MCF 10A (cell line): Measurements from ENCODE around the gene SAMSN1. TPM values are rescaled to one million over a fixed set of nuclear protein-coding genes. Genes with fewer than 3 reads are reported as not detected.

ENCODE experiments used
- BruUV-seq: library from RNA; stranded (reverse); fragments of 400-500 nt; replicated peaks from 2 replicates; lab custom pipeline; 2021; lab: Mats Ljungman, UMichigan
- CTCF ChIA-PET: fragments of 300-600 bp; sonication (Branson Sonifier 250); formaldehyde crosslinking; extraction: SDS; loops from one replicate; lab custom pipeline; 2021; ENCODE audit warnings: antibody characterized with exemption, inconsistent platforms; lab: Yijun Ruan, JAX
- POLR2A ChIA-PET: fragments of 300-600, 350-650 bp; sonication (Branson Sonifier 250); formaldehyde crosslinking; extraction: SDS; loops from one replicate; lab custom pipeline; 2020; ENCODE audit warnings: antibody characterized with exemption, inconsistent platforms; lab: Yijun Ruan, JAX
- DNase-seq: peaks from one replicate; pipeline ENCODE4 v3.0.0-alpha.2; 2018; ENCODE audit not compliant: unreplicated experiment
- H3K27ac Mint-ChIP-seq: one replicate; pipeline ENCODE4 v1.8.0; 2022; ENCODE audit warnings: mild to moderate bottlenecking, low read depth, mixed read lengths; ENCODE audit not compliant: unreplicated experiment
- H3K27me3 Mint-ChIP-seq: one replicate; pipeline ENCODE4 v1.8.0; 2022; ENCODE audit warnings: mixed read lengths; ENCODE audit not compliant: insufficient read depth, unreplicated experiment
- H3K36me3 Mint-ChIP-seq: one replicate; pipeline ENCODE4 v1.8.0; 2022; ENCODE audit warnings: mild to moderate bottlenecking, moderate library complexity, mixed read lengths; ENCODE audit not compliant: insufficient read depth, unreplicated experiment
- H3K4me1 Mint-ChIP-seq: one replicate; pipeline ENCODE4 v1.8.0; 2022; ENCODE audit warnings: mixed read lengths; ENCODE audit not compliant: insufficient read depth, unreplicated experiment
- H3K4me3 Mint-ChIP-seq: one replicate; pipeline ENCODE4 v1.8.0; 2022; ENCODE audit warnings: mild to moderate bottlenecking, moderate library complexity, mixed read lengths; ENCODE audit not compliant: unreplicated experiment
- H3K9me3 Mint-ChIP-seq: one replicate; pipeline ENCODE4 v1.8.0; 2022; ENCODE audit warnings: mixed read lengths; ENCODE audit not compliant: unreplicated experiment
- intact Hi-C: fragments of 100-400 bp; cut with micrococcal nuclease; formaldehyde crosslinking; loops from 2 replicates; pipeline ENCODE4 v1.14.1; 2022
- total RNA-seq: library from RNA; stranded (reverse); gene quantifications from 2 replicates; pipeline ENCODE4 v1.2.3, GENCODE V29; 2022
- TF ChIP-seq, protein P1 (sequence below): fragments of 200-600 bp; IDR thresholded peaks from one replicate; pipeline ENCODE4 v1.8.0; 2022; ENCODE audit warnings: antibody characterized with exemption, mild to moderate bottlenecking; ENCODE audit not compliant: unreplicated experiment

SAMSN1 gene
- total RNA-seq, 1 experiment from 2014 or later = 2.3 TPM

DNA sequence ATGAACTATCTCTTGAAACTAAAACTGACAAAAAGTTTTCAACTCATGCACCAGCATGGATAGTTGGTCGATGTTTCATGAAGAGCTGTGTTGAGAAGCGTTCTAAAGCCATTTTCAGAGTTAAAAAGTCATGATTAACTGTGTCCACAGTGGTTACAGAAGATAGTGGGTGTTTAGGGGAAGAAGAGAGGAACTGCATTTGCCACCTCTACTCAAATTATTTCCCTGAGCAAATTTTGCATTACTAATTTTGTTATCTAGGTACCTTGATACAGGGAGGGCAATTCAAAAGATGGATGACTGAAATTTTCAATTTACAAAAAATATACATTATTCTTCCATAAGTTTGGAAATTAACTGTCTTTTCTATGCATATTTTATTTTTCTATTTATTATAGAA lies 15.5 kb downstream of the SAMSN1 start:
- TF ChIP-seq, protein P1, sequence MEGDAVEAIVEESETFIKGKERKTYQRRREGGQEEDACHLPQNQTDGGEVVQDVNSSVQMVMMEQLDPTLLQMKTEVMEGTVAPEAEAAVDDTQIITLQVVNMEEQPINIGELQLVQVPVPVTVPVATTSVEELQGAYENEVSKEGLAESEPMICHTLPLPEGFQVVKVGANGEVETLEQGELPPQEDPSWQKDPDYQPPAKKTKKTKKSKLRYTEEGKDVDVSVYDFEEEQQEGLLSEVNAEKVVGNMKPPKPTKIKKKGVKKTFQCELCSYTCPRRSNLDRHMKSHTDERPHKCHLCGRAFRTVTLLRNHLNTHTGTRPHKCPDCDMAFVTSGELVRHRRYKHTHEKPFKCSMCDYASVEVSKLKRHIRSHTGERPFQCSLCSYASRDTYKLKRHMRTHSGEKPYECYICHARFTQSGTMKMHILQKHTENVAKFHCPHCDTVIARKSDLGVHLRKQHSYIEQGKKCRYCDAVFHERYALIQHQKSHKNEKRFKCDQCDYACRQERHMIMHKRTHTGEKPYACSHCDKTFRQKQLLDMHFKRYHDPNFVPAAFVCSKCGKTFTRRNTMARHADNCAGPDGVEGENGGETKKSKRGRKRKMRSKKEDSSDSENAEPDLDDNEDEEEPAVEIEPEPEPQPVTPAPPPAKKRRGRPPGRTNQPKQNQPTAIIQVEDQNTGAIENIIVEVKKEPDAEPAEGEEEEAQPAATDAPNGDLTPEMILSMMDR = no peak
- Mint-ChIP-seq H3K4me1 (peaks cover 31% of the 10 kb centered on the region), H3K36me3 (no peaks in the 10 kb centered on the region), H3K4me3 (no peak overlapping the region), H3K27ac (no peak overlapping the region), H3K27me3 (no peaks in the 10 kb centered on the region), H3K9me3 (peaks cover 13% of the 10 kb centered on the region)
- POLR2A ChIA-PET = no interaction called here
- no peak for DNase-seq
- no TSS peak for BruUV-seq
- CTCF ChIA-PET = interaction anchor here (0.6 kb wide), 1 partner anchor 358 kb away, joined by 4 read pairs; no protein-coding TSS in a partner anchor
- intact Hi-C loops = loop anchor here (5.0 kb wide), 1 partner anchor 148 kb away; the partner anchor contains the start of gene HSPA13

DNA sequence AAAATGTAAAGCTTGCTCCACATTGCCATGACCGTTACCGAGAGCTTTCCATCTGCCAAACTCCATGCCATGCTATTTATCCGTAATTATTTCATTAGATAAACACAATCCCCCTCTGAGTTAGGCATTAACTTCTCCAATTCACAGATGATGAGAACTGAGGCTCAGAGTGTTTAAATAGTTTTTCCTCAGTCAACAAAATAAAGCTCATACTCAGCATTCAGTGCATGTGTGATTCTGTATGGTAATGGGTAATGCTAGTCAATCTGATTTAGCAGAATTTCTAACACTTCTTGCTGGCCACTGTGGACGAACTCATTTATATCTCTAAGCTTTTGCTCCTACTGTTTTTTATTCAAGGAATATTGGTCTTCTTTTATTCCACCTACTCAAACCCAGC lies 17.3 kb downstream of the SAMSN1 start:
- H3K4me1 Mint-ChIP-seq = peaks cover 15% of the 10 kb centered on the region
- no peak for DNase-seq
- intact Hi-C loops = no loop called here
- TF ChIP-seq, protein P1 = no peak
- H3K4me3 Mint-ChIP-seq = no peak overlapping the region
- H3K27ac Mint-ChIP-seq = no peak overlapping the region
- H3K36me3 Mint-ChIP-seq = peaks cover 6% of the 10 kb centered on the region
- BruUV-seq = no TSS peak
- H3K27me3 Mint-ChIP-seq = no peaks in the 10 kb centered on the region
- ChIA-PET POLR2A (no interaction called here), CTCF (interaction anchor here (0.7 to 1.0 kb wide), 2 partner anchors 12 to 209 kb away, joined by 3 to 4 read pairs; no protein-coding TSS in a partner anchor)
- peaks cover 5% of the 10 kb centered on the region for H3K9me3 Mint-ChIP-seq

DNA sequence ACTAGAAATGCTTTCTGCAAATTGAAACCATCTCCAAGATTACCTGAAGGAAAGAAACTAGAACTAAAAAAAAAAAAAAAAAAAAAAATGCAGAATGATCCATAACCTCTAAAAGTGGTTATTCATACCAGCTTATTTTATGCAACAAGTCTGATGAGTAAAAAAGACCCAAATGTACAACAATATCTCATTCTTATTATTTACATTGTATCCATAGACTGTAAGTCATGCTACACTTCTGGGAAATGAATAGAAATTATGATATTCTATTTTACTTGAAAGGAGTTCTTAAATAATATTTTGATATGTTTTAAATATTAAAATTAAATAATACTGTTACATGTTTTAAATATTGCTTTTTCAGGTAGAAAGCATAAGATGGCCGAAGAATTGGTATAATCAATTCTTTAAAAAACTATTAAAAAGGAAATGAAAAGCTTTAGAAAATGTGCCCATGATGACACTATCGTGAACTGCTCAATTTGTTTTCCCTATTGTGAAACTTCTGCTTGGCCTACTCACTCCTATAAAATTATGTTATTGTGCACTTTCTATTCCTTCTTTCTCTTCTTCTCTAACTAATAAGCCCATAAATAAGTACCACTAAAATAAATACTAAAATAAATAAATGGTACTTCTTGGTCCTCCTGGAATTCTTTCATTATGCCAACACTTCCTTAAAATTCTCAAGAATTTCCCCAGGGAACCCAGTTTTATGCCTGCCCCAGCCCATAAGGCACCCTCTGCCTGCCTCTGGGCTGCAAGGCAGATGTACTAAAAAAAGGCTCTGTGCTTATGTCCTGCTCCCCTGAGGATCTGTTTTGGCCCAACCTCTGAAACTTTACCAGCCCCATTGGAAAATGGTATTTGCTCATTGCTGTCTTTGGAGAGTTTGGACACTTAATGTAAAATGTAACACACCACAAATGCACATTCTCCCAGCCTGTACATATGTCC lies 18.1 kb downstream of the SAMSN1 start:
- Mint-ChIP-seq H3K4me1 (peaks cover 17% of the 10 kb centered on the region), H3K9me3 (peaks cover 5% of the 10 kb centered on the region), H3K27ac (peak overlapping the region; percentile 63), H3K27me3 (no peaks in the 10 kb centered on the region), H3K4me3 (no peak overlapping the region), H3K36me3 (peaks cover 6% of the 10 kb centered on the region)
- ChIA-PET CTCF (interaction anchor here (0.6 to 0.7 kb wide), 3 partner anchors 35 to 234 kb away, joined by 4 read pairs; no protein-coding TSS in a partner anchor), POLR2A (no interaction called here)
- BruUV-seq = no TSS peak
- TF ChIP-seq, protein P1 = no peak
- DNase-seq = no peak
- intact Hi-C loops = no loop called here
